D721Med (cell line): Measurements from ENCODE around the gene PALM3.
"Not testable (repeated sequence)": the region's sequence is repeated elsewhere in the genome, so short reads cannot be mapped to it uniquely, and the experiment has no call there.

Experiments
- DNase-seq: peaks from one replicate; pipeline ENCODE4 v3.0.0; 2011; ENCODE audit warnings: low spot score; ENCODE audit not compliant: insufficient read length
- FAIRE-seq: peaks from 2 replicates; lab custom pipeline; 2011; peaks lifted over from hg19 to GRCh38; lab: Jason Lieb, UNC
- TF ChIP-seq, protein P1 (sequence below): IDR thresholded peaks from 2 replicates; pipeline ENCODE4 v1.5.1; 2012; ENCODE audit warnings: mild to moderate bottlenecking, control low read depth; ENCODE audit not compliant: insufficient read depth; ENCODE audit errors: missing control alignments

The PALM3 gene

DNA sequence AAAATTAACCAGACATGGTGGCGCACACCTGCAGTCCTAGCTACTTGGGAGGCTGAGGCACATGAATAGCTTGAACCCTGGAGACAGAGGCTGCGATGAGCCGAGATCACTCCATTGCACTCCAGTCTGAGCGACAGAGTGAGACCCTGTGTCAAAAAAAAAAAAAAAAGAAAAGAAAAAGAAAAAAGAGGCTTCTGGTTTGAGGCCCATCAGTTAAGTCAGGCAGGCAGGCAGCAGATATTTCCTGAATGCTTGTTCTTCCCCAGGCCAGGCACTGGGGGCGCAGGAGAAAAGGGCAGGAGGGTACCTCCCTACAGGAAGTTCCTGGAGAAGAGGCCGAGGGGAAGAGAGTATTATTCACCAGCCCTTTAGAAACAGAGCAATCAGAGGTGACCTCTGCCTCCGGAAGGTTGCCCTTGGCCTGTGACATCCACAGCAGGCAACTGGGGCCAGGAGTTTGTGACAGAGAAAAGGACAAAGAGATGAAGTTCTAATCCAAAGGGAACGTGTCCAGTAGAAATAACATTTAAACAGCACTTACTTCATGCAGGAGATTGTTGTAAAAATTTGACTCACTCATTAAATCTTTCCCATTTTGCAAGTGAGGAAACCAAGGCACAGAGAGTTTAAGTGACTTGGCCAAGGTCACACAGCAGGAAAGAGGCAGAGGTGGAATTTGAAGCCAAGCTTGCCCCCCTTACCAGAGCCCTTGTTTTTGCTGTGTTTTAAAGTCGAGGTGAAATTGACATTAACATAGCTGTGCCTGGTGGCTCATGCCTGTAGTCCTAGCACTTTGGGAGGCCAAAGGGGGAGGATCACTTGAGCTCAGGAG, 38.3 kb downstream of the PALM3 start:
- FAIRE-seq (no peak), DNase-seq (no peak)
- TF ChIP-seq, protein P1, sequence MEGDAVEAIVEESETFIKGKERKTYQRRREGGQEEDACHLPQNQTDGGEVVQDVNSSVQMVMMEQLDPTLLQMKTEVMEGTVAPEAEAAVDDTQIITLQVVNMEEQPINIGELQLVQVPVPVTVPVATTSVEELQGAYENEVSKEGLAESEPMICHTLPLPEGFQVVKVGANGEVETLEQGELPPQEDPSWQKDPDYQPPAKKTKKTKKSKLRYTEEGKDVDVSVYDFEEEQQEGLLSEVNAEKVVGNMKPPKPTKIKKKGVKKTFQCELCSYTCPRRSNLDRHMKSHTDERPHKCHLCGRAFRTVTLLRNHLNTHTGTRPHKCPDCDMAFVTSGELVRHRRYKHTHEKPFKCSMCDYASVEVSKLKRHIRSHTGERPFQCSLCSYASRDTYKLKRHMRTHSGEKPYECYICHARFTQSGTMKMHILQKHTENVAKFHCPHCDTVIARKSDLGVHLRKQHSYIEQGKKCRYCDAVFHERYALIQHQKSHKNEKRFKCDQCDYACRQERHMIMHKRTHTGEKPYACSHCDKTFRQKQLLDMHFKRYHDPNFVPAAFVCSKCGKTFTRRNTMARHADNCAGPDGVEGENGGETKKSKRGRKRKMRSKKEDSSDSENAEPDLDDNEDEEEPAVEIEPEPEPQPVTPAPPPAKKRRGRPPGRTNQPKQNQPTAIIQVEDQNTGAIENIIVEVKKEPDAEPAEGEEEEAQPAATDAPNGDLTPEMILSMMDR, result no peak

DNA sequence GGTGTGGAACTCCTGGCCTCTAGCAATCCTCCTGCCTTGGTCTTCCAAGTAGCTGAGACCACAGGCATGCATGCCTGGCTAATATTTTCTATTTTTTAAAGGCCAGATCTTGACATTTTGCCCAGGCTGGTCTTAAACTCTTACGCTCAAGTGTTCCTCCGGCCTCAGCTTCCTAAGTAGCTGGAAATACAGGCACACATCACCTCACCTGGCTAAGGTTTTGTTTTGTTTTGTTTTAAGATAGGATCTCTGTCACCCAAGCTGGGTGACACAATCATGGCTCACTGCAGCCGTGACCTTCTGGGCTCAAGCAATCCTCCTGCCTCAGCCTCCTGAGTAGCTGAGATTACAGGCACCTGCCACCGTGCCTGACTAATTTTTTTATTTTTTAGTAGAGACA, 39.4 kb downstream of the PALM3 start:
- DNase-seq, result no peak
- no peak for FAIRE-seq

DNA sequence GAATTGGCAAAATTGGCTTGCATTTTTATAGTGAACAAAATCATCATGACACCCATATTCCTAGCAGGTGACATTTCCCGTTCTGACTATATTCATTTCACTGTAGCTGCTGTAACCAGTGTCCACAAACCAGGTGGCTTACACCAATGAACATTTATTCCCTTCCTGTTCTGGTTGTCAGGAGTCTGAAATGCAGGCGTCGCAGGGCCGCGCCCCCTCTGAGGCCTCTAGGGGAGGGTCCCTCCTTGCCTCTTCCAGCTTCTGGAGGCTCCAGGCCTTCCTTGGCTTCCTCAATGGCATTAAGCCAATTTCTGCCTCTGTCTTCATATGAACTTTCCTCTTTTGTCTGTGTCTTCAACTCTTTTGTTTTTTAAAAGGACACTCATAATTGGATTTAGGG, 40.4 kb downstream of the PALM3 start:
- DNase-seq (no peak), FAIRE-seq (no peak)
- TF ChIP-seq, protein P1, result no peak

More for the DNA sequence above, 39.4 kb downstream of the PALM3 start:
- TF ChIP-seq, protein P1, result no peak

DNA sequence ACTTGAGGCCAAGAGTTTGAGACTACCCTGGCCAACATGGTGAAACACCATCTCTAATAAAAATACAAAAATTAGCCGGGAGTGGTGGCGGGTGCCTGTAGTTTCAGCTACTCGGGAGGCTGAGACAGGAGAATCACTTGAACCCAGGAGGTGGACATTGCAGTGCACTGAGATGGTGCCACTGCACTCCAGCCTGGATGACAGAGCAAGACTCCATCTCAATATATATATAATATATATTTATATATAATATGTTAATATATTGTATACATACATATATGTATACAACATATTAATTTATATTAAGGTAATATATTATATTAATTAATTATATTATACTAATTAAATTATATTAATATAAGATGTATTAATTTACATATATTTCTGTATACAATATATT, 42.1 kb downstream of the PALM3 start:
- not testable (repeated sequence) for DNase-seq

DNA sequence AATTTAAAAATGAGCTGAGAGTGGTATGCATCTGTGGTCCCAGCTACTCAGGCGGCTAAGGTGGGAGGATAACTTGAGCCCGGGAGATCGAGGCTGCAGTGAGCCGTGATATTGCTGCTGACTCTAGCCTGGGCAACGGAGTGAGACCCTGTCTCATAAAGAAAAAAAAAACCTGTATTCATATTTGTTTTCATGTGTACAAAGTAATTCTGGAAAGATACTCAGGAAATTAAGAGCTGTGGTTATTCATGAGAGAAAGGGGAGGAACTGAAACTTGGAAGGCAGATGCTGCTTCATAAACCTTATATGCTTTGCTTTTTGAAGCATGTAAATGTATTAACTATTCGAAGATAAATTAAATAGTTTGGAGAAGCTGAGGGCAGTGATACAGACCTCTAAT, 42.8 kb downstream of the PALM3 start:
- TF ChIP-seq, protein P1, result no peak
- DNase-seq (no peak), FAIRE-seq (no peak)

More for the DNA sequence above, 42.1 kb downstream of the PALM3 start:
- FAIRE-seq, result not testable (repeated sequence)

DNA sequence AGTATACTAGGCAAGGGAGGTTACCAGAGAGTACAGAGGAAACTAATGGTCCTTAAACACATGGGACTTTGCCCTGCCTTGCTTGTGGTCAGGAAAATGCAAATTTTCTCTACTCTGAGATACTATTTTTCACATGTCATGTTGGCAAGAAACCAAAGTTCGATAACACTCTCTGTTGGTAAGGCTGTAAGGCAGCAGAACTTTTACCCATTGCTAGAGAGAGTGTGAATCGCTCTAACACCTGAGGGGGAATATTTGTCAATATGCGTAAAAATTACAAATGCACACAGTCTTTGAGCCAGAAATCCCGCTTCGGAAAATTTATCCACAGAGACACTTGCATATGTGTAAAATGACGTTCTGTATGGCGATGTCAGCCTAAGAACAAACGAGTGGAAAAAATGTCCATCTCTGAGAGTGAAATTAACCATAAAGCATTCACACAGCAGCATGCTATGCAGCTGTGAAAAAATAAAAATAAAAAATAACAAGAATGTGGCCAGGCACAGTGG, 46.3 kb downstream of the PALM3 start:
- FAIRE-seq (no peak), DNase-seq (no peak)
- TF ChIP-seq, protein P1, result no peak

DNA sequence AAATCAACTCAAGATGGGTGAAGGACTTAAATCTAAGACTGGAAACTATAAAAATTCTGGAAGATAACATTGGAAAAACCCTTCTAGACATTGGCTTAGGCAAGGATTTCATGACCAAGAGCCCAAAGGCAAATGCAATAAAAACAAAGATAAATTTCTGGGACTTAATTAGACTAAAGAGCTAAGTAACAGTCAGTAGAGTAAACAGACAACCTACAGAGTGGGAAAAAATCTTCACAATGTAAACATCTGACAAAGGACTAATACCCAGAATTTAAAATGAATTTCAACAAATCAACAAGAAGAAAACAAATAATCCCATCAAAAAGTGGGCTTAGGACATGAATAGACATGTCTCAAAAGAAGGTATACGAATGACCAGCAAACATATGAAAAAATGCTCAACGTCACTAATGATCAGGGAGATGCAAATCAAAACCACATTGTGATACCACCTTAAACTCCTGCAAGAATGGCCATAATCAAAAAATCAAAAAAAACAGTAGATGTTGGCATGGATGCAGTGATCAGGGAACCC, 49.4 kb downstream of the PALM3 start:
- no peak for FAIRE-seq
- TF ChIP-seq, protein P1, result no peak
- no peak for DNase-seq
